Erythroblast (primary cell): ENCODE data around the gene PDZRN3.

Experiments used
- GATA1 ChIP-seq: IDR thresholded peaks from 2 replicates; pipeline ENCODE4 v1.6.1; 2011; ENCODE audit warnings: low read depth, mild to moderate bottlenecking, control low read depth, low read length, moderate library complexity
- POLR2A ChIP-seq: IDR thresholded peaks from 2 replicates; pipeline ENCODE4 v1.6.1; 2011; ENCODE audit warnings: mild to moderate bottlenecking, low read length

GRCh38 chr3:73442886-73443285 lies 181.9 kb downstream of the PDZRN3 start:
- TF ChIP-seq POLR2A (no peak), GATA1 (no peak)
